Upper lobe of right lung (tissue), 1 donor: ENCODE results near the gene LAMB1. TPM values are rescaled to one million over a fixed set of nuclear protein-coding genes. Genes with fewer than 3 reads are reported as not detected.
A peak's percentile ranks its signal among the peaks of the same experiment; 100 is the strongest.

Experiments
- ATAC-seq: fragments of 200-7000 bp; cut with Tn5 transposase; one replicate; pipeline ENCODE4 v1.9.1; 2020; ENCODE audit warnings: mild to moderate bottlenecking, moderate library complexity
- DNase-seq: peaks from one replicate; pipeline ENCODE4 v3.0.0-alpha.2; 2020
- H3K27ac ChIP-seq: fragments of 200-600 bp; one replicate; pipeline ENCODE4 v1.8.0; 2022
- H3K27me3 ChIP-seq: fragments of 200-600 bp; one replicate; pipeline ENCODE4 v1.8.0; 2022; ENCODE audit warnings: mild to moderate bottlenecking
- H3K36me3 ChIP-seq: fragments of 200-600 bp; one replicate; pipeline ENCODE4 v1.8.0; 2022
- H3K4me1 ChIP-seq: fragments of 200-600 bp; one replicate; pipeline ENCODE4 v1.8.0; 2022
- H3K4me3 ChIP-seq: fragments of 200-600 bp; one replicate; pipeline ENCODE4 v1.8.0; 2022; ENCODE audit warnings: mild to moderate bottlenecking
- H3K9me3 ChIP-seq: fragments of 200-600 bp; one replicate; pipeline ENCODE4 v1.8.0; 2022
- intact Hi-C: fragments of 100-400 bp; cut with DNase I; formaldehyde crosslinking; loops from one replicate; pipeline ENCODE4 v1.11.0; 2022
- total RNA-seq: library from RNA; stranded (reverse); fragmentation: NEBNext Ultra II Directional; extraction: Animal tissue kit (Norgen Biotek cat#: 25700); gene quantifications from one replicate; pipeline ENCODE4 v1.2.1, GENCODE V29; 2021
- TF ChIP-seq, protein P1 (sequence below): fragments of 200-600 bp; IDR thresholded peaks from one replicate; pipeline ENCODE4 v1.8.0; 2022; ENCODE audit warnings: antibody characterized with exemption
- donor health status: DM: no; HTN: yes; CAD: no; lungs with severe emphysema.

Gene LAMB1
- total RNA-seq, 1 donor from 2014 or later: 156 TPM

DNA sequence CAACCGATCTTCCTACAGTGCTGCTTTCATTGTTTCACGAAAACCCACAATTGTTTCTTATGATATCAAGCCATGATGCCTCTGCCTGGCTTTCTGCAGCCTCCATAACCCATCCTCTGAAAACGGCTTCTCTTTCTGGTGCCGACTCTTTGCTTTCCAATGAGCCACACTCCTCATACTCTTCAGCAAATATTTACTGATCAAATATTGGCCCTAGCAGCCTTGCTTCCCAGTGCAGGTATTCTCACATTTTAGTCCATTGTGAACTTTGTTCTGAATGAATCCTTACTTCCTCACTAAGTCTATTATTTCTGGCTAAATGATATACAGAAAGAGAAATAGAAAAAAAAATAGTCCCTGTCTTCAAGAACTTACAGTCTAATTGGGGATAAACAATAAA is 35.5 kb downstream of the LAMB1 start:
- Histone ChIP-seq H3K27me3 (no peaks in the 10 kb centered on the region), H3K9me3 (no peaks in the 10 kb centered on the region), H3K27ac (no peak overlapping the region), H3K4me1 (peaks cover 19% of the 10 kb centered on the region), H3K36me3 (peaks cover 29% of the 10 kb centered on the region), H3K4me3 (no peak overlapping the region)
- peak; percentile 17 for ATAC-seq
- TF ChIP-seq, protein P1, sequence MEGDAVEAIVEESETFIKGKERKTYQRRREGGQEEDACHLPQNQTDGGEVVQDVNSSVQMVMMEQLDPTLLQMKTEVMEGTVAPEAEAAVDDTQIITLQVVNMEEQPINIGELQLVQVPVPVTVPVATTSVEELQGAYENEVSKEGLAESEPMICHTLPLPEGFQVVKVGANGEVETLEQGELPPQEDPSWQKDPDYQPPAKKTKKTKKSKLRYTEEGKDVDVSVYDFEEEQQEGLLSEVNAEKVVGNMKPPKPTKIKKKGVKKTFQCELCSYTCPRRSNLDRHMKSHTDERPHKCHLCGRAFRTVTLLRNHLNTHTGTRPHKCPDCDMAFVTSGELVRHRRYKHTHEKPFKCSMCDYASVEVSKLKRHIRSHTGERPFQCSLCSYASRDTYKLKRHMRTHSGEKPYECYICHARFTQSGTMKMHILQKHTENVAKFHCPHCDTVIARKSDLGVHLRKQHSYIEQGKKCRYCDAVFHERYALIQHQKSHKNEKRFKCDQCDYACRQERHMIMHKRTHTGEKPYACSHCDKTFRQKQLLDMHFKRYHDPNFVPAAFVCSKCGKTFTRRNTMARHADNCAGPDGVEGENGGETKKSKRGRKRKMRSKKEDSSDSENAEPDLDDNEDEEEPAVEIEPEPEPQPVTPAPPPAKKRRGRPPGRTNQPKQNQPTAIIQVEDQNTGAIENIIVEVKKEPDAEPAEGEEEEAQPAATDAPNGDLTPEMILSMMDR: no peak
- intact Hi-C loops: no loop called here
- no peak for DNase-seq

DNA sequence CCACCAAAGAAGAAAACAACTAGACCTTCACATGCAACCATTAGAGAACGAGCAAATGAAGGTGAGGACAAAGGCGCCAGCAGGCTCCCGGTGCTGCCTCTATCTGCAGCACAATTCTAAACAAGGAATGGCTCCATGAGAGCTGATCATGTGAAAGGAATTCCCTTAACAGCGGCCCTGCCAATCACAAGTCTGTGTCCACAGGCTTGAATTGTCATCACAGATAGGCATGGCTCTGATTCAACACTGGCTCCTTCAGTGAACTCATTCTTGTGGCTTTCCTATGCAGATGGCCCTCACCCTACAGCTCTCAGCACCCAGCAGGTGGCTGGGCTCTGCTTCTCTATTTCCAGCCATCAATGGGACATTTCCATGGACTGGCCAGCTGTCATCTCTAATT is 36.2 kb downstream of the LAMB1 start:
- no peak overlapping the region for H3K4me3 ChIP-seq
- no peak overlapping the region for H3K27ac ChIP-seq
- H3K27me3 ChIP-seq: no peaks in the 10 kb centered on the region
- peaks cover 17% of the 10 kb centered on the region for H3K4me1 ChIP-seq
- no peak for DNase-seq
- intact Hi-C loops: no loop called here
- ATAC-seq: peak; percentile 54
- H3K36me3 ChIP-seq: peaks cover 30% of the 10 kb centered on the region
- TF ChIP-seq, protein P1: no peak
- no peaks in the 10 kb centered on the region for H3K9me3 ChIP-seq

DNA sequence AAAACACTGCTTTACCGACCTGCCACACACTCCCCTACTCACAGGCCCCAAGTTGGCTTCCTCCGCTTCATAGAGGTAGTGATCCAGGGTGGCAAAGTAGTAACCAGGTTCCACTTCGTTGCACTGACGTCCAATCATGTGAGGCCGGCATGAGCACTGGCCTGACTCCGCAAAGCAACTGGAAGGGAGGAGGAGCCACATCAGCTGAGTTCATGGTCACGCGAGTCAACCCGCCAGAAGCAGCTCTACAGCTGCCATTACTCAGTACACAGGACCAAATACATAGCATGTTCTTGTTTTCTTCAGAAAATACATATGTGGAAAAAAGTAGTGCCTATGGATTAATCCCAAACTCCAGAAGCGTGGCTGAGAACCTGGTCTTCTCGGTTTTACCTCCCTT is 38.5 kb downstream of the LAMB1 start:
- intact Hi-C loops: no loop called here
- Histone ChIP-seq H3K4me3 (no peak overlapping the region), H3K4me1 (peaks cover 4% of the 10 kb centered on the region), H3K9me3 (no peaks in the 10 kb centered on the region), H3K27ac (no peak overlapping the region), H3K27me3 (no peaks in the 10 kb centered on the region), H3K36me3 (peaks cover 37% of the 10 kb centered on the region)
- ATAC-seq (no peak), DNase-seq (no peak)
- TF ChIP-seq, protein P1: no peak

DNA sequence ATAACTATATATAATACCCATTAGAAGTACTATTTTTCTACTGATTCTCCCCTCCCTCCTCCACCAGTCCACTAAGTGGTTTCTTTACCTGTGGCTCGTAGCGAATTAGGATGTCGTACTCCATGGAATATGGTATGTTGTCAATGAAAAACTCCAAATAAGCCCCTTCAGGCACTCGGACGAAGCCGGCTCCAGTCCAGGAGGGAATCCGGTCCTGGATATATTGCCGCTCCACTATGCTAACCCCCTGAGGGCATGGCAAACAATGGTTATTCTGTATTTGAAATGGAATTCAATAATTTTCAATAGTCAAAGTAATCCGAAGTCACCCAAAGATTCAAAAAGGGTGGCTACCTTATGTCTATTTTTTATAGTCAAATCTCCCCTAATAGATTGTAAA is 40.1 kb downstream of the LAMB1 start:
- ATAC-seq: no peak

DNA sequence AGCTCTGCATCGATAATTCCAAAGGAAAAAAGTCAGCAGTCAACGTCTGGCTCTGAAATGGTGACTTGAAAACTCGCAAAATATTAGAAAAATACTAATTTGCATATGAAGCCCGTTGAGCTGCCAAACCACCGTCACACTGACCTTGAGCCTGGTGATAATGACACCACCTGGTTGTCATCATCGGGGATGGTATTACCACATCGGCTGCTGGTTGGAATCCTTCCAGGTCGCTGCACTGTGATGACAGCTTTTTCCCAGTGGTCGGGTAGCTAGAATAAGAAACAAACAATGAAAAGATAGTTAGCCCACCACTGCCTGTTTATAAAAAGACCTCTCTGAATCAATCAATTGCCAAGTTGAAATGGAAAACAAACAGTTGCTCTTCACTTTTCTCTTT is 41.6 kb downstream of the LAMB1 start:
- Histone ChIP-seq H3K9me3 (no peaks in the 10 kb centered on the region), H3K27me3 (no peaks in the 10 kb centered on the region), H3K27ac (peak overlapping the region; percentile 17), H3K36me3 (peaks cover 37% of the 10 kb centered on the region), H3K4me3 (no peak overlapping the region), H3K4me1 (peaks cover 12% of the 10 kb centered on the region)
- ATAC-seq (no peak), DNase-seq (no peak)
- TF ChIP-seq, protein P1: no peak
- intact Hi-C loops: no loop called here

More for the DNA sequence above, 40.1 kb downstream of the LAMB1 start:
- H3K36me3 ChIP-seq: peaks cover 37% of the 10 kb centered on the region
- no peaks in the 10 kb centered on the region for H3K27me3 ChIP-seq
- H3K4me3 ChIP-seq: no peak overlapping the region
- peaks cover 16% of the 10 kb centered on the region for H3K4me1 ChIP-seq
- DNase-seq: no peak
- no peaks in the 10 kb centered on the region for H3K9me3 ChIP-seq
- TF ChIP-seq, protein P1: no peak
- H3K27ac ChIP-seq: no peak overlapping the region
- intact Hi-C loops: no loop called here

DNA sequence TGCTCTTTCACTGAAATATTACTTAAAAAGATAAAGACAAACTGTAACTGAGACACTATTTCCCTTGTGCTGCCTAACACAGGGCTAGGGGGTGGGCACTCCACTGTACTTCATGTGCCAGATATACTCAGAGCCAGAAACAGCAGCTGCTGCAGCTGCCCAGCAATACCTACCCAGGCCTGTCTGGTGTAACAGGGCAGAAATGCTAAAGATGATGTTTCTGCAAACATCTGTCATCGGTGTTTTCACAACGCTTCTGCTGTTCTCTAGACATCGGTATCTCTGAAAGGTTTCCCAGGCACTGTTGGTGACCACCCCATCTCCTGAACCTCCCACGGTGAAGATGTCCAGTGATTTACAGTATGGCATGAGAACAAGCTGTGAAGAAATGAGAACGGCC is 42.7 kb downstream of the LAMB1 start:
- Histone ChIP-seq H3K4me1 (peaks cover 12% of the 10 kb centered on the region), H3K27me3 (no peaks in the 10 kb centered on the region), H3K36me3 (peaks cover 37% of the 10 kb centered on the region), H3K9me3 (no peaks in the 10 kb centered on the region), H3K4me3 (no peak overlapping the region), H3K27ac (no peak overlapping the region)
- ATAC-seq: no peak
- intact Hi-C loops: no loop called here
- DNase-seq: no peak
- TF ChIP-seq, protein P1: no peak
